Spleen (tissue), 7 donors: Measurements from ENCODE around the gene SOX5.

Source experiments
- POLR2A ChIP-seq, 3 donors: fragments of 450-650 bp; IDR thresholded peaks; one replicate each; pipeline ENCODE4 v1.5.1; 2017; ENCODE audit warnings: antibody characterized with exemption in 3 of 3, mild to moderate bottlenecking in 1 of 3
- POLR2AphosphoS5 ChIP-seq, 3 donors: sonication (generic); formaldehyde crosslinking; IDR thresholded peaks; one replicate each; pipeline ENCODE4 v1.5.1; 2017; ENCODE audit warnings: antibody characterized with exemption in 3 of 3
- TF ChIP-seq, protein P1 (sequence below), 11 experiments: fragments of 200-600 bp in 7 of 11; fragments of 450-650 bp in 4 of 11; sonication (generic) in 4 of 11; IDR thresholded peaks in 8 of 11; conservative IDR thresholded peaks in 3 of 11; 1 replicate in 7 of 11; 2 replicates in 4 of 11; pipeline versions ENCODE4 v1.4.0 to v1.8.0; 2016 to 2021; ENCODE audit warnings: antibody characterized with exemption in 11 of 11, inconsistent platforms in 4 of 11, mild to moderate bottlenecking in 1 of 11
- donor health status: DM: no; HTN: no; CAD: no; lungs with moderate emphysema.
- donor health status: DM: no; HTN: no; CAD: no.
- donor health status: DM: no; HTN: no; CAD: no.

DNA sequence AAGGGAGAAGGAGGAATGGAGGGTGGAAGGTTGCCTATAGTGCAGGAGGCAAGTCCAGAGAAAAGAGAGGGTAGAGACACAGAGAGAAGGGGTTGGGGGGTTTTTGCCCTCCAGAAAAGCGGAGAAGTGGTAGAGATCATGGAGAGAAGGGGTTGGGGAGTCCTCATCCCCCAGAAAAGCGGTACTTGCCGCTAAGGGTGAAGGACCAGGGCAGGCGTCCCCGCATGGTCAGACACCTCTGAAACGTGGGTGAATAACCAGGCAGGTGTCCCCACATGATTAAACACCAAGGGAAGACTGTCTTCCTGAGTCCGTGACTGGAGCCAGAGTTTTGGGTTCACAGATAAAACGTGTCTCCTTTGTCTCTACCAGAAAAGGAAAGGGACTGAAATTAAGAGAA is 439.0 kb downstream of the SOX5 start:
- TF ChIP-seq, protein P1, sequence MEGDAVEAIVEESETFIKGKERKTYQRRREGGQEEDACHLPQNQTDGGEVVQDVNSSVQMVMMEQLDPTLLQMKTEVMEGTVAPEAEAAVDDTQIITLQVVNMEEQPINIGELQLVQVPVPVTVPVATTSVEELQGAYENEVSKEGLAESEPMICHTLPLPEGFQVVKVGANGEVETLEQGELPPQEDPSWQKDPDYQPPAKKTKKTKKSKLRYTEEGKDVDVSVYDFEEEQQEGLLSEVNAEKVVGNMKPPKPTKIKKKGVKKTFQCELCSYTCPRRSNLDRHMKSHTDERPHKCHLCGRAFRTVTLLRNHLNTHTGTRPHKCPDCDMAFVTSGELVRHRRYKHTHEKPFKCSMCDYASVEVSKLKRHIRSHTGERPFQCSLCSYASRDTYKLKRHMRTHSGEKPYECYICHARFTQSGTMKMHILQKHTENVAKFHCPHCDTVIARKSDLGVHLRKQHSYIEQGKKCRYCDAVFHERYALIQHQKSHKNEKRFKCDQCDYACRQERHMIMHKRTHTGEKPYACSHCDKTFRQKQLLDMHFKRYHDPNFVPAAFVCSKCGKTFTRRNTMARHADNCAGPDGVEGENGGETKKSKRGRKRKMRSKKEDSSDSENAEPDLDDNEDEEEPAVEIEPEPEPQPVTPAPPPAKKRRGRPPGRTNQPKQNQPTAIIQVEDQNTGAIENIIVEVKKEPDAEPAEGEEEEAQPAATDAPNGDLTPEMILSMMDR (IDR thresholded peaks at IDR 0.05 in 8 of 11, conservative IDR thresholded peaks at IDR 0.05 in 3 of 11): no peak
- TF ChIP-seq POLR2A (IDR thresholded peaks at IDR 0.05) (no peak), POLR2AphosphoS5 (IDR thresholded peaks at IDR 0.05) (no peak)
